GM23338 (cell line): ENCODE results near the gene SPACA7.

Experiments
- CTCF ChIP-seq, 2 experiments: fragments of 200-600 bp in 1 of 2; sonication (generic) in 1 of 2; conservative IDR thresholded peaks; 2 replicates each; pipeline versions ENCODE4 v1.5.1 to v1.6.1; 2016 to 2017; ENCODE audit warnings: antibody characterized with exemption in 2 of 2, low read depth in 2 of 2, mild to moderate bottlenecking in 2 of 2, moderate library complexity in 1 of 2
- EZH2 ChIP-seq: fragments of 200-600 bp; sonication (generic); IDR thresholded peaks from one replicate; pipeline ENCODE4 v1.8.0; 2017; ENCODE audit warnings: antibody characterized with exemption, mild to moderate bottlenecking, low read depth; ENCODE audit not compliant: unreplicated experiment
- POLR2AphosphoS5 ChIP-seq: IDR thresholded peaks from 2 replicates; pipeline ENCODE4 v1.6.1; 2016; ENCODE audit warnings: antibody characterized with exemption, low read depth
- STAT1 ChIP-seq: IDR thresholded peaks from one replicate; pipeline ENCODE4 v1.6.1; 2016; ENCODE audit warnings: antibody characterized with exemption; ENCODE audit not compliant: unreplicated experiment
- ZNF331 ChIP-seq: fragments of 250-450 bp; sonication (Bioruptor Pico); IDR thresholded peaks from 2 replicates; pipeline ENCODE4 v1.5.0; 2020; ENCODE audit warnings: low read depth, mild to moderate bottlenecking, moderate library complexity

- TF ChIP-seq EZH2 (no peak), CTCF (conservative IDR thresholded peaks at IDR 0.05; ENCODE audit: low read depth in 2 of 2) (no peak), STAT1 (no peak), ZNF331 (CRISPR knock-in tag) (no peak), POLR2AphosphoS5 (no peak)
Observed at GRCh38 chr13:112450118-112450903, 74.2 kb downstream of the SPACA7 start.
